Mesenchymal stem cell (in vitro differentiated cells and primary cell): Measurements from ENCODE around the gene ARRDC1.
A peak's percentile ranks its signal among the peaks of the same experiment; 100 is the strongest.
"Not testable (repeated sequence)": the region's sequence is repeated elsewhere in the genome, so short reads cannot be mapped to it uniquely, and the experiment has no call there.

Experiments
- DNase-seq: peaks from one replicate; pipeline ENCODE4 v3.0.0-alpha.2; 2013
- H2AFZ ChIP-seq: one replicate; pipeline ENCODE4 v1.6.1; 2013; ENCODE audit warnings: low read depth, mild to moderate bottlenecking, control low read depth, inconsistent platforms, low read length, moderate library complexity
- H2AK5ac ChIP-seq: 2 replicates; pipeline ENCODE4 v1.6.1; 2013; ENCODE audit warnings: low read length, moderate library complexity, mild to moderate bottlenecking, inconsistent platforms; ENCODE audit not compliant: severe bottlenecking
- H2BK120ac ChIP-seq: one replicate; pipeline ENCODE4 v1.6.1; 2013; ENCODE audit warnings: low read depth, mild to moderate bottlenecking, inconsistent platforms, low read length, moderate library complexity
- H2BK12ac ChIP-seq, 2 experiments: one replicate each; pipeline ENCODE4 v1.6.1; 2013; ENCODE audit warnings: inconsistent platforms in 2 of 2, low read length in 2 of 2, mild to moderate bottlenecking in 2 of 2, moderate library complexity in 2 of 2, control low read depth in 1 of 2
- H2BK15ac ChIP-seq: one replicate; pipeline ENCODE4 v1.6.1; 2013; ENCODE audit warnings: mild to moderate bottlenecking, low read depth, inconsistent platforms; ENCODE audit not compliant: poor library complexity, severe bottlenecking
- H2BK5ac ChIP-seq: 2 replicates; pipeline ENCODE4 v1.6.1; 2013; ENCODE audit warnings: low read depth, mild to moderate bottlenecking, low read length, control low read depth, inconsistent platforms; ENCODE audit not compliant: poor library complexity, severe bottlenecking
- H3K14ac ChIP-seq, 2 experiments: one replicate each; pipeline ENCODE4 v1.6.1; 2013; ENCODE audit warnings: inconsistent platforms in 2 of 2, low read length in 2 of 2, control low read depth in 1 of 2, mild to moderate bottlenecking in 1 of 2, moderate library complexity in 1 of 2
- H3K18ac ChIP-seq, 2 experiments: one replicate each; pipeline ENCODE4 v1.6.1; 2013; ENCODE audit warnings: inconsistent platforms in 2 of 2, low read length in 2 of 2, control low read depth in 1 of 2, low read depth in 1 of 2, mild to moderate bottlenecking in 1 of 2
- H3K23ac ChIP-seq, 2 experiments: one replicate each; pipeline ENCODE4 v1.6.1; 2013; ENCODE audit warnings: inconsistent platforms in 2 of 2, low read length in 2 of 2, mild to moderate bottlenecking in 2 of 2, moderate library complexity in 2 of 2, control low read depth in 1 of 2
- H3K27ac ChIP-seq: 2 replicates; pipeline ENCODE4 v1.5.1; 2013; ENCODE audit warnings: mild to moderate bottlenecking, moderate library complexity, low read length, control low read depth, inconsistent platforms; ENCODE audit not compliant: poor library complexity, severe bottlenecking
- H3K27me3 ChIP-seq, 2 experiments: 2 replicates each; pipeline versions ENCODE4 v1.6.1 to v1.7.0; 2013; ENCODE audit warnings: low read length in 2 of 2, mild to moderate bottlenecking in 2 of 2, moderate library complexity in 2 of 2, control low read depth in 1 of 2, inconsistent platforms in 1 of 2; ENCODE audit not compliant: control insufficient read depth in 1 of 2, insufficient read depth in 1 of 2
- H3K36me3 ChIP-seq, 2 experiments: 2 replicates each; pipeline versions ENCODE4 v1.6.1 to v1.7.0; 2013; ENCODE audit warnings: low read length in 2 of 2, control low read depth in 1 of 2, inconsistent platforms in 1 of 2, low read depth in 1 of 2, mild to moderate bottlenecking in 1 of 2; ENCODE audit not compliant: insufficient read depth in 2 of 2, control insufficient read depth in 1 of 2
- H3K4ac ChIP-seq, 2 experiments: one replicate each; pipeline ENCODE4 v1.6.1; 2013; ENCODE audit warnings: inconsistent platforms in 2 of 2, low read length in 2 of 2, mild to moderate bottlenecking in 2 of 2, moderate library complexity in 2 of 2, control low read depth in 1 of 2, low read depth in 1 of 2
- H3K4me1 ChIP-seq: 2 replicates; pipeline ENCODE4 v1.6.1; 2013; ENCODE audit warnings: low read depth, low read length, control low read depth; ENCODE audit not compliant: control insufficient read depth, insufficient read depth
- H3K4me2 ChIP-seq: 2 replicates; pipeline ENCODE4 v1.6.1; 2013; ENCODE audit warnings: low read length, mild to moderate bottlenecking, inconsistent platforms; ENCODE audit not compliant: poor library complexity, severe bottlenecking
- H3K4me3 ChIP-seq, 2 experiments: 2 replicates each; pipeline versions ENCODE4 v1.5.1 to v1.7.0; 2013; ENCODE audit warnings: low read length in 2 of 2, mild to moderate bottlenecking in 2 of 2, control low read depth in 1 of 2, low read depth in 1 of 2; ENCODE audit not compliant: insufficient read depth in 1 of 2
- H3K79me1 ChIP-seq: replicated peaks from 2 replicates; pipeline ENCODE4 v1.6.1; 2013; ENCODE audit warnings: mild to moderate bottlenecking, control low read depth, low read length, inconsistent platforms; ENCODE audit not compliant: poor library complexity, severe bottlenecking
- H3K9ac ChIP-seq: 2 replicates; pipeline ENCODE4 v1.7.0; 2013; ENCODE audit warnings: mild to moderate bottlenecking, low read length, moderate library complexity
- H3K9me3 ChIP-seq: 2 replicates; pipeline ENCODE4 v1.7.0; 2013; ENCODE audit warnings: mild to moderate bottlenecking, low read length; ENCODE audit not compliant: control insufficient read depth
- H4K8ac ChIP-seq: one replicate; pipeline ENCODE4 v1.6.1; 2013; ENCODE audit warnings: inconsistent platforms, mild to moderate bottlenecking, low read length, moderate library complexity
- H4K91ac ChIP-seq: one replicate; pipeline ENCODE4 v1.6.1; 2013; ENCODE audit warnings: mild to moderate bottlenecking, low read length, inconsistent platforms
- WGBS: methylation state at CpG from one replicate; pipeline ENCODE4 v1.1.7; 2013; ENCODE audit warnings: mixed read lengths; 5-methylcytosine and 5-hydroxymethylcytosine counted together

ARRDC1 gene

GRCh38 chr9:137596577-137596976 lies 8.9 kb upstream of the ARRDC1 start:
- not testable (repeated sequence) for H3K18ac ChIP-seq, H3K9me3 ChIP-seq, H3K23ac ChIP-seq, H2AK5ac ChIP-seq, H3K79me1 ChIP-seq, H3K14ac ChIP-seq, H2BK120ac ChIP-seq, H3K4ac ChIP-seq, H2BK12ac ChIP-seq, H4K91ac ChIP-seq, H4K8ac ChIP-seq, H3K27ac ChIP-seq, H3K27me3 ChIP-seq, H2BK15ac ChIP-seq, H3K4me3 ChIP-seq, H3K4me1 ChIP-seq, H2BK5ac ChIP-seq, H3K4me2 ChIP-seq, H2AFZ ChIP-seq, DNase-seq, H3K9ac ChIP-seq, H3K36me3 ChIP-seq
- no CpG with 5 or more reads among the region's 7 CpGs for WGBS

- H3K9me3 ChIP-seq: no peaks in the 10 kb centered on the region
- H4K91ac ChIP-seq: no peak overlapping the region
- H3K79me1 ChIP-seq: no peaks in the 10 kb centered on the region
- H3K9ac ChIP-seq: no peak overlapping the region
- H2BK12ac ChIP-seq: no peak overlapping the region
- no peak overlapping the region for H2BK120ac ChIP-seq
- no peak overlapping the region for H3K4me2 ChIP-seq
- no peak for DNase-seq
- H3K14ac ChIP-seq: no peak overlapping the region
- no peaks in the 10 kb centered on the region for H3K4me1 ChIP-seq
- no peak overlapping the region for H4K8ac ChIP-seq
- H3K4me3 ChIP-seq: no peak overlapping the region
- no peak overlapping the region for H3K27ac ChIP-seq
- H2BK15ac ChIP-seq: no peak overlapping the region
- no peak overlapping the region for H3K23ac ChIP-seq
- H3K36me3 ChIP-seq: no peaks in the 10 kb centered on the region
- H3K18ac ChIP-seq: no peak overlapping the region
- H3K4ac ChIP-seq: no peak overlapping the region
- no peak overlapping the region for H2AK5ac ChIP-seq
- no peak overlapping the region for H2AFZ ChIP-seq
- H2BK5ac ChIP-seq: no peak overlapping the region
- WGBS: 86% methylated on average over 8 of the region's 8 CpGs
- no peaks in the 10 kb centered on the region for H3K27me3 ChIP-seq
Observed at GRCh38 chr9:137598943-137599342, 6.5 kb upstream of the ARRDC1 start.

- Histone ChIP-seq H2BK12ac (no peak overlapping the region), H3K4ac (no peak overlapping the region), H3K9ac (no peak overlapping the region), H3K27me3 (no peaks in the 10 kb centered on the region), H3K9me3 (no peaks in the 10 kb centered on the region), H3K4me1 (peaks cover 23% of the 10 kb centered on the region), H3K79me1 (peaks cover 10% of the 10 kb centered on the region), H2BK120ac (no peak overlapping the region), H3K27ac (no peak overlapping the region), H3K4me2 (no peak overlapping the region), H3K23ac (no peak overlapping the region), H2AK5ac (peak overlapping the region; percentile 13), H3K4me3 (no peak overlapping the region), H4K8ac (no peak overlapping the region), H3K36me3 (no peaks in the 10 kb centered on the region), H2AFZ (no peak overlapping the region), H2BK5ac (no peak overlapping the region), H2BK15ac (no peak overlapping the region), H3K14ac (no peak overlapping the region), H4K91ac (no peak overlapping the region), H3K18ac (no peak overlapping the region)
- WGBS: 18% methylated on average over 2 of the region's 3 CpGs
- DNase-seq: no peak
Observed at GRCh38 chr9:137602661-137603060, 2.8 kb upstream of the ARRDC1 start.

GRCh38 chr9:137603879-137604278 lies 1.6 kb upstream of the ARRDC1 start:
- Histone ChIP-seq H2BK5ac (no peak overlapping the region), H3K27ac (no peak overlapping the region), H2BK120ac (no peak overlapping the region), H2BK15ac (no peak overlapping the region), H4K8ac (no peak overlapping the region), H2AK5ac (no peak overlapping the region), H2AFZ (no peak overlapping the region), H3K14ac (no peak overlapping the region), H3K36me3 (peaks cover 0 to 7% of the 10 kb centered on the region in 2 experiments), H3K4me2 (no peak overlapping the region), H3K4me1 (peaks cover 25% of the 10 kb centered on the region), H2BK12ac (no peak overlapping the region), H3K4me3 (no peak overlapping the region), H3K79me1 (peaks cover 16% of the 10 kb centered on the region), H4K91ac (no peak overlapping the region), H3K4ac (no peak overlapping the region), H3K27me3 (no peaks in the 10 kb centered on the region), H3K9ac (no peak overlapping the region), H3K18ac (no peak overlapping the region), H3K23ac (no peak overlapping the region), H3K9me3 (no peaks in the 10 kb centered on the region)
- no peak for DNase-seq
- WGBS: 93% methylated on average over 13 of the region's 13 CpGs
